VCaP (cell line): ENCODE data around the gene RDH14.
A peak's percentile ranks its signal among the peaks of the same experiment; 100 is the strongest.

Source experiments
- H3K27ac ChIP-seq: fragments of 450-650 bp; 2 replicates; pipeline ENCODE4 v1.5.1; 2017
- CTCF ChIP-seq: fragments of 450-650 bp; conservative IDR thresholded peaks from 2 replicates; pipeline ENCODE4 v1.5.1; 2017; ENCODE audit warnings: mild to moderate bottlenecking, moderate library complexity

Gene RDH14, protein sequence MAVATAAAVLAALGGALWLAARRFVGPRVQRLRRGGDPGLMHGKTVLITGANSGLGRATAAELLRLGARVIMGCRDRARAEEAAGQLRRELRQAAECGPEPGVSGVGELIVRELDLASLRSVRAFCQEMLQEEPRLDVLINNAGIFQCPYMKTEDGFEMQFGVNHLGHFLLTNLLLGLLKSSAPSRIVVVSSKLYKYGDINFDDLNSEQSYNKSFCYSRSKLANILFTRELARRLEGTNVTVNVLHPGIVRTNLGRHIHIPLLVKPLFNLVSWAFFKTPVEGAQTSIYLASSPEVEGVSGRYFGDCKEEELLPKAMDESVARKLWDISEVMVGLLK

GRCh38 chr2:18560031-18560796 lies at the start of gene RDH14:
RDH14 (minus strand) TSS chr2:18560653; CDS start chr2:18560572, 81 bp downstream.
- peak within 1 kb of the TSS; percentile 90 for H3K27ac ChIP-seq
- no peak for TF ChIP-seq CTCF

DNA sequence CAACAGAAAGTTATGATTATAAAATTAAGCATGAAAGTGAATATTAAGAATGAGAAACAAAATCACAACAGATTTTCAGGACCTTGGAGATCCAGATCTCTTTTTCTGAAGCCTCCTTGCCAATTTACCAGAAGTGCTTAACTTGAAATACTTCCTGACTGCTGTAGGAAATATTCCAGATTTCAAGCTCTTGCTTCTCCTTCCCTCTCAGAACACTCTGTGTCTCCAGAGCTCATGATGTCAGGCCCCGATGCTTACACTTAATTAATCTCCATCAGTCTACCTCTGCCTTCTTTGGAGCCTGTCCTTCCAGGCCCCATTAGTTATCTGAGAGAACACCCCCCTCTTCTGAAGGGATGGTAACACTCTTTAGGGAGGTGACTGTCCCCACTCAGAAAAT lies 49.6 kb upstream of the RDH14 start:
- no peak overlapping the region for H3K27ac ChIP-seq
- no peak for TF ChIP-seq CTCF

DNA sequence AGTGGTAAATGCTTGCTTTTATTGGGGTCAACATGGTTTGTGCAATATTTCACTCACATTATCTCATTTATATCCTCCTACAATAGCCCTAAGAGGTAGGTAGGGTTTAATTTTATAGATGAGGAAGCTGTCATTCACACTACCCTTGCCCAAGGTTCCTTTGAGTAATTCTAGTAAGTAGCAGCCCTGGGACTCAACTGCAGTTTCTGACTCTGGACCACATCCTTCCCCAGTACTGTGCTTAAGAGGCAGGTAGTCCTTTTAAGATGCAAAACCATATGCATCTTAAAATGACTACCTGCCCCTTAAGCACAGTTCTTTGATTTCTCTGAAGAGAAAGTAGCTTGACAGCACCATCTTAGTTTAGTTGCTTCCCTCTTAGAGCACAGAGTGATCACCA lies 44.7 kb upstream of the RDH14 start:
- no peak for TF ChIP-seq CTCF
- no peak overlapping the region for H3K27ac ChIP-seq

- TF ChIP-seq CTCF: no peak
- no peak overlapping the region for H3K27ac ChIP-seq
Observed at GRCh38 chr2:18604531-18604885, 44.1 kb upstream of the RDH14 start.

GRCh38 chr2:18603854-18604530 lies 43.5 kb upstream of the RDH14 start:
- no peak for TF ChIP-seq CTCF
- no peak overlapping the region for H3K27ac ChIP-seq

DNA sequence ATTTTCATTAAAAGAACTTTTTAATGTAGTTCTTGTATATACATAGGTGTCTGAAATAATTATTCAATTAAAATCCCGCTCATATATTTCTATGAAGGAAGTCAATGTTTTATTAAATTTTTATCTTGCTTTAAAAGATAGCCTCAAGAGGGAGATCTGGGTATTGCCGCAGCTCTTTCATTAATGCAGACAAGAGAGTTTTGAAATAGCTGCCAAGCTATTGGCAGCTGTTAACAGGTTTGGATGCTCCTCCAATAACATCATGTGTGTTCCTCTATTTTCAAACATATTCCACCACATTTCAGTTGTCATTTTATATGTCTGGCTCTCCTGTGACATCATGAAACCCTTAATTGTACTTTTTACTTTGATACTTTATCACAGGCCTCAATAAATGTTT lies 41.8 kb upstream of the RDH14 start:
- H3K27ac ChIP-seq: no peak overlapping the region
- no peak; the same call in 1 of the 2 replicates for TF ChIP-seq CTCF

- TF ChIP-seq CTCF: no peak
- H3K27ac ChIP-seq: no peak overlapping the region
Observed at GRCh38 chr2:18600255-18600613, 39.8 kb upstream of the RDH14 start.
